HL-60 (cell line): ENCODE results near the gene AKT2.

Experiments used
- POLR2AphosphoS5 ChIP-seq: IDR thresholded peaks from 2 replicates; pipeline ENCODE4 v1.6.1; 2012; ENCODE audit warnings: low read depth
- TF ChIP-seq, protein P1 (sequence below): IDR thresholded peaks from one replicate; pipeline ENCODE4 v1.5.1; 2011; ENCODE audit warnings: low read length, control low read depth, inconsistent platforms; ENCODE audit not compliant: insufficient read depth

GRCh38 chr19:40305403-40305802 lies 20.3 kb upstream of the AKT2 start:
- TF ChIP-seq, protein P1, sequence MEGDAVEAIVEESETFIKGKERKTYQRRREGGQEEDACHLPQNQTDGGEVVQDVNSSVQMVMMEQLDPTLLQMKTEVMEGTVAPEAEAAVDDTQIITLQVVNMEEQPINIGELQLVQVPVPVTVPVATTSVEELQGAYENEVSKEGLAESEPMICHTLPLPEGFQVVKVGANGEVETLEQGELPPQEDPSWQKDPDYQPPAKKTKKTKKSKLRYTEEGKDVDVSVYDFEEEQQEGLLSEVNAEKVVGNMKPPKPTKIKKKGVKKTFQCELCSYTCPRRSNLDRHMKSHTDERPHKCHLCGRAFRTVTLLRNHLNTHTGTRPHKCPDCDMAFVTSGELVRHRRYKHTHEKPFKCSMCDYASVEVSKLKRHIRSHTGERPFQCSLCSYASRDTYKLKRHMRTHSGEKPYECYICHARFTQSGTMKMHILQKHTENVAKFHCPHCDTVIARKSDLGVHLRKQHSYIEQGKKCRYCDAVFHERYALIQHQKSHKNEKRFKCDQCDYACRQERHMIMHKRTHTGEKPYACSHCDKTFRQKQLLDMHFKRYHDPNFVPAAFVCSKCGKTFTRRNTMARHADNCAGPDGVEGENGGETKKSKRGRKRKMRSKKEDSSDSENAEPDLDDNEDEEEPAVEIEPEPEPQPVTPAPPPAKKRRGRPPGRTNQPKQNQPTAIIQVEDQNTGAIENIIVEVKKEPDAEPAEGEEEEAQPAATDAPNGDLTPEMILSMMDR = peak; percentile 22
- TF ChIP-seq POLR2AphosphoS5 = no peak
